ENCODE data around the gene ZNF350. TPM values are rescaled to one million over a fixed set of nuclear protein-coding genes. Genes with fewer than 3 reads are reported as not detected.

The ZNF350 gene
- polyA plus RNA-seq, 3 donors, result 9.1 to 14.0 (median 9.9) TPM

DNA sequence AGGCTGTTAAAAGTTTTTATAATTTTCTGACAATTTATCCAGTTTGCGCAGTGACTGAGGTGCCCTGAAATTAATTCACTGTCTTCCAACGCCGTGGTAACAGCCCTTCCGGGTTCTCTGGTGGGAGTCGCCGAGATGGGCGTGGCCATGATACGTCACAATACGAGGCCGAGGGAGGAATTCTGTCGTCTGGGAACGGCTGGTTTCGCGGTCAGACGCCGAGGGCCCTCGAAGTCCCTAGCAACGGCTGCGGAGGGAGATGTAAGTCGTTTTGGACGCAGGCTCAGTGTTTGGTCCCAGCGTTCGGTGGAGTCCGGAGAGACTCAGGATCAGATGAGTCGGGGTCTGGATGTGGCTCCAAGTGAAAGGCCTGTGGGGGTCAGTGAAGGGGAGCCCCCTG is 37.7 kb downstream of the ZNF350 start:
- Mint-ChIP-seq H3K36me3 (peaks cover 9 to 12% of the 10 kb centered on the region in 2 donors), H3K4me3 (peak overlapping the region in 1 of 2 donors; percentile 47), H3K4me1 (peaks cover 7% of the 10 kb centered on the region), H3K9me3 (peaks cover 60 to 88% (median 84%) of the 10 kb centered on the region in 7 donors), H3K27me3 (ENCODE audit: low read depth in 3 of 3) (peaks cover 0 to 2% (median 0%) of the 10 kb centered on the region in 3 donors), H3K27ac (no peak overlapping the region)
- H2AFZ ChIP-seq (ENCODE audit: insufficient read depth, low read depth, low read length, poor library complexity, severe bottlenecking), result no peak overlapping the region
- no peak for DNase-seq
- H3K4me2 ChIP-seq (replicated peaks; ENCODE audit: extremely low read depth, low read length, poor library complexity, severe bottlenecking), result no peak overlapping the region
- H4K20me1 ChIP-seq (ENCODE audit: insufficient read depth, low read length), result no peaks in the 10 kb centered on the region
- TF ChIP-seq, protein P1, sequence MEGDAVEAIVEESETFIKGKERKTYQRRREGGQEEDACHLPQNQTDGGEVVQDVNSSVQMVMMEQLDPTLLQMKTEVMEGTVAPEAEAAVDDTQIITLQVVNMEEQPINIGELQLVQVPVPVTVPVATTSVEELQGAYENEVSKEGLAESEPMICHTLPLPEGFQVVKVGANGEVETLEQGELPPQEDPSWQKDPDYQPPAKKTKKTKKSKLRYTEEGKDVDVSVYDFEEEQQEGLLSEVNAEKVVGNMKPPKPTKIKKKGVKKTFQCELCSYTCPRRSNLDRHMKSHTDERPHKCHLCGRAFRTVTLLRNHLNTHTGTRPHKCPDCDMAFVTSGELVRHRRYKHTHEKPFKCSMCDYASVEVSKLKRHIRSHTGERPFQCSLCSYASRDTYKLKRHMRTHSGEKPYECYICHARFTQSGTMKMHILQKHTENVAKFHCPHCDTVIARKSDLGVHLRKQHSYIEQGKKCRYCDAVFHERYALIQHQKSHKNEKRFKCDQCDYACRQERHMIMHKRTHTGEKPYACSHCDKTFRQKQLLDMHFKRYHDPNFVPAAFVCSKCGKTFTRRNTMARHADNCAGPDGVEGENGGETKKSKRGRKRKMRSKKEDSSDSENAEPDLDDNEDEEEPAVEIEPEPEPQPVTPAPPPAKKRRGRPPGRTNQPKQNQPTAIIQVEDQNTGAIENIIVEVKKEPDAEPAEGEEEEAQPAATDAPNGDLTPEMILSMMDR (IDR thresholded peaks at IDR 0.05), result no peak
- peaks cover 13 to 19% of the 10 kb centered on the region in 2 donors for H3K36me3 ChIP-seq (replicated peaks in 1 of 2; ENCODE audit: control insufficient read depth in 1 of 2, insufficient read depth in 2 of 2, low read length in 2 of 2)
- H3K79me2 ChIP-seq (ENCODE audit: insufficient read depth, low read length), result no peaks in the 10 kb centered on the region
- H3K4me3 ChIP-seq (replicated peaks in 1 of 3; ENCODE audit: low read depth in 2 of 3, low read length in 3 of 3), result peak overlapping the region in 1 of 3 experiments; percentile 41
- no peaks in the 10 kb centered on the region for H3K27me3 ChIP-seq (ENCODE audit: control insufficient read depth in 2 of 2, insufficient read depth in 2 of 2, low read length in 2 of 2)
- intact Hi-C loops (cut with micrococcal nuclease), result no loop called here
- H3K9me3 ChIP-seq (replicated peaks in 1 of 2; ENCODE audit: control insufficient read depth in 1 of 2, insufficient read depth in 1 of 2, low read length in 2 of 2), result peaks cover 60 to 88% of the 10 kb centered on the region in 2 donors
- no peak overlapping the region for H3K27ac ChIP-seq (ENCODE audit: low read depth in 1 of 2, low read length in 2 of 2)
- H3K9ac ChIP-seq (ENCODE audit: insufficient read depth, low read length, poor library complexity, severe bottlenecking), result no peak overlapping the region
- WGBS (ENCODE audit: insufficient coverage), result 13% methylated on average over 25 of the region's 25 CpGs
- no peaks in the 10 kb centered on the region for H3K4me1 ChIP-seq (ENCODE audit: control insufficient read depth in 1 of 2, insufficient read depth in 2 of 2, low read length in 2 of 2)

DNA sequence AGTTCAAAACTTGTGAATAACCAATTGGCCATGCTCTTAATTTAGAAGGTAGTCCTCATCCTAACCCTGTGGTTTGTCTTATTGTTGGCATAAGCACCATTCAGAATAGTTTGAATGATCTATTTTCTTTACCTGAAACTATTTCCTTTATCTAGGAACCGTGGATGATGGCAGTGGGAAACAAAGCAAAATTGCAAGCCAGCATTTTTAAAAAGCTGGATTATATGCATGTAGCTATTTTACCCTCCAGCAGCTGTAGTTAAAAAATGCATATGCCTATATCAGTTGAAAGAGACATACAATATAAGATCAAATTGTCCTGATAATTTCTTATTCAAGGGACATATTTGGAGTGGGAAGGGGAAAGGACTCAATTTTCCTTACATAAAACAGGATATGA is 40.0 kb downstream of the ZNF350 start:
- Mint-ChIP-seq H3K27ac (no peak overlapping the region), H3K4me3 (no peak overlapping the region)
- H3K9ac ChIP-seq (ENCODE audit: insufficient read depth, low read length, poor library complexity, severe bottlenecking), result no peak overlapping the region

More for the DNA sequence above, 40.0 kb downstream of the ZNF350 start:
- WGBS (ENCODE audit: insufficient coverage), result no CpG with 5 or more reads among the region's 1 CpG
- intact Hi-C loops (cut with micrococcal nuclease), result no loop called here
- DNase-seq, result no peak
- no peak overlapping the region for H3K27ac ChIP-seq (ENCODE audit: low read depth in 1 of 2, low read length in 2 of 2)
- no peaks in the 10 kb centered on the region for H3K79me2 ChIP-seq (ENCODE audit: insufficient read depth, low read length)
- H3K4me1 ChIP-seq (ENCODE audit: control insufficient read depth in 1 of 2, insufficient read depth in 2 of 2, low read length in 2 of 2), result no peaks in the 10 kb centered on the region
- H3K36me3 ChIP-seq (replicated peaks in 1 of 2; ENCODE audit: control insufficient read depth in 1 of 2, insufficient read depth in 2 of 2, low read length in 2 of 2), result peaks cover 35 to 43% of the 10 kb centered on the region in 2 donors
- TF ChIP-seq, protein P1 (IDR thresholded peaks at IDR 0.05), result no peak
- peak overlapping the region in 1 of 3 experiments; percentile 43 for H3K4me3 ChIP-seq (replicated peaks in 1 of 3; ENCODE audit: low read depth in 2 of 3, low read length in 3 of 3)
- Mint-ChIP-seq H3K4me1 (peaks cover 5% of the 10 kb centered on the region), H3K27me3 (ENCODE audit: low read depth in 3 of 3) (peaks cover 0 to 4% (median 0%) of the 10 kb centered on the region in 3 donors), H3K36me3 (peaks cover 33 to 35% of the 10 kb centered on the region in 2 donors), H3K9me3 (peaks cover 67 to 96% (median 93%) of the 10 kb centered on the region in 7 donors)
- peaks cover 65 to 96% of the 10 kb centered on the region in 2 donors for H3K9me3 ChIP-seq (replicated peaks in 1 of 2; ENCODE audit: control insufficient read depth in 1 of 2, insufficient read depth in 1 of 2, low read length in 2 of 2)
- H3K4me2 ChIP-seq (replicated peaks; ENCODE audit: extremely low read depth, low read length, poor library complexity, severe bottlenecking), result no peak overlapping the region
- H4K20me1 ChIP-seq (ENCODE audit: insufficient read depth, low read length), result no peaks in the 10 kb centered on the region
- no peak overlapping the region for H2AFZ ChIP-seq (ENCODE audit: insufficient read depth, low read depth, low read length, poor library complexity, severe bottlenecking)
- H3K27me3 ChIP-seq (ENCODE audit: control insufficient read depth in 2 of 2, insufficient read depth in 2 of 2, low read length in 2 of 2), result no peaks in the 10 kb centered on the region
